Astrocyte (in vitro differentiated cells and primary cell): ENCODE results near the gene MKI67. TPM values are rescaled to one million over a fixed set of nuclear protein-coding genes. Genes with fewer than 3 reads are reported as not detected.

ENCODE experiments used
- DNase-seq: peaks from one replicate; pipeline ENCODE4 v3.0.0-alpha.2; 2010; ENCODE audit warnings: low read depth
- FAIRE-seq: peaks from 2 replicates; lab custom pipeline; 2011; peaks lifted over from hg19 to GRCh38; lab: Jason Lieb, UNC
- H2AFZ ChIP-seq: 2 replicates; pipeline ENCODE4 v1.6.0; 2012; ENCODE audit warnings: low read depth, low read length, inconsistent platforms
- H3K27ac ChIP-seq: 2 replicates; pipeline ENCODE4 v1.5.1; 2011; ENCODE audit warnings: low read depth, low read length, inconsistent platforms
- H3K27me3 ChIP-seq: 2 replicates; pipeline ENCODE4 v1.6.0; 2011; ENCODE audit warnings: low read length, inconsistent platforms; ENCODE audit not compliant: insufficient read depth
- H3K36me3 ChIP-seq: 2 replicates; pipeline ENCODE4 v1.5.1; 2011; ENCODE audit warnings: low read length, inconsistent platforms; ENCODE audit not compliant: insufficient read depth
- H3K4me1 ChIP-seq: 2 replicates; pipeline ENCODE4 v1.5.1; 2011; ENCODE audit warnings: low read length, inconsistent platforms; ENCODE audit not compliant: insufficient read depth
- H3K4me2 ChIP-seq: 2 replicates; pipeline ENCODE4 v1.6.0; 2012; ENCODE audit warnings: low read length, inconsistent platforms
- H3K4me3 ChIP-seq: 2 replicates; pipeline ENCODE4 v1.5.1; 2011; ENCODE audit warnings: low read depth, mild to moderate bottlenecking, low read length, inconsistent platforms; ENCODE audit not compliant: insufficient read depth
- H3K79me2 ChIP-seq: 2 replicates; pipeline ENCODE4 v1.6.0; 2012; ENCODE audit warnings: mild to moderate bottlenecking, low read length, inconsistent platforms; ENCODE audit not compliant: insufficient read depth
- H3K9ac ChIP-seq: 2 replicates; pipeline ENCODE4 v1.6.0; 2012; ENCODE audit warnings: mild to moderate bottlenecking, low read length, inconsistent platforms
- H3K9me3 ChIP-seq: 2 replicates; pipeline ENCODE4 v1.5.1; 2012; ENCODE audit warnings: low read depth, mild to moderate bottlenecking, low read length, inconsistent platforms; ENCODE audit not compliant: insufficient read depth
- H4K20me1 ChIP-seq: 2 replicates; pipeline ENCODE4 v1.6.0; 2012; ENCODE audit warnings: low read length, inconsistent platforms; ENCODE audit not compliant: insufficient read depth
- H3K27ac Mint-ChIP-seq: one replicate; pipeline ENCODE4 v1.8.0; 2021; ENCODE audit warnings: mild to moderate bottlenecking, mixed read lengths; ENCODE audit not compliant: unreplicated experiment
- H3K27me3 Mint-ChIP-seq: one replicate; pipeline ENCODE4 v1.8.0; 2021; ENCODE audit warnings: low read depth, mixed read lengths; ENCODE audit not compliant: unreplicated experiment
- H3K36me3 Mint-ChIP-seq: one replicate; pipeline ENCODE4 v1.8.0; 2021; ENCODE audit warnings: low read depth, mixed read lengths; ENCODE audit not compliant: unreplicated experiment
- H3K4me1 Mint-ChIP-seq: one replicate; pipeline ENCODE4 v1.8.0; 2021; ENCODE audit warnings: low read depth, mixed read lengths; ENCODE audit not compliant: unreplicated experiment
- H3K4me3 Mint-ChIP-seq: one replicate; pipeline ENCODE4 v1.8.0; 2021; ENCODE audit warnings: mild to moderate bottlenecking, moderate library complexity, mixed read lengths; ENCODE audit not compliant: unreplicated experiment
- H3K9me3 Mint-ChIP-seq: one replicate; pipeline ENCODE4 v1.8.0; 2021; ENCODE audit warnings: mild to moderate bottlenecking, mixed read lengths; ENCODE audit not compliant: unreplicated experiment
- EZH2 ChIP-seq: IDR thresholded peaks from 2 replicates; pipeline ENCODE4 v1.6.1; 2012; ENCODE audit warnings: mild to moderate bottlenecking, low read length, inconsistent platforms; ENCODE audit not compliant: insufficient read depth
- total RNA-seq: library from RNA; stranded (reverse); gene quantifications from 2 replicates; pipeline ENCODE4 v1.2.1, GENCODE V29; 2021
- TF ChIP-seq, protein P1 (sequence below): IDR thresholded peaks from 2 replicates; pipeline ENCODE4 v1.5.1; 2011; ENCODE audit warnings: low read depth, mild to moderate bottlenecking, inconsistent platforms, low read length, moderate library complexity; ENCODE audit not compliant: insufficient read depth

The MKI67 gene
- total RNA-seq, 1 donor from 2014 or later, result 4.6 TPM

DNA sequence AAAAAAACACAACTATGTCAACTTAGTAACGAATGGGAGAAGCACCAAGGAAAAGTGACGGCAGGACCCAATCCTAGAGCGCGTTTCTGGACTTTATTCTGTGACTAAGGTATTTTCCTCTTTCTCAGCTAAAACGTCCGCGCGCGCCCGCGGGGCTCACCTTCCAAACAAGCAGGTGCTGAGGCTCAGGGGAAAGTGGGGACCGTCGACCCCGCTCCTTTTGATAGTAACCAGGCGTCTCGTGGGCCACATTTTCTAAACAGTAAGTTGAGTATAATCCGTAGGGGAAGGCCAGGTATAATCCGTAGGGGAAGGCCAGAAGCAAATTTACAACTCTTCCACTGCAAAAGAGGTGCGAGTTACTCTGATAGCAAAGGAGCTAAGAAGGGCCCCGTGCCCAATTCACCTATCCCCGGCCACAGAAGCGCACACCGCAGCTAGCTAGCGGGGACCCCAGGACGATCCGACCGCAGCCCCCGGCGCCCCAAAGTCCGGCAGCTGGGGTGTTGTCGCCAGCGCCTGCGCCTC, 743 bp downstream of the MKI67 start:
- Mint-ChIP-seq H3K27me3 (peaks cover 9% of the 10 kb centered on the region), H3K4me3 (peak overlapping the region; percentile 87), H3K4me1 (peaks cover 8% of the 10 kb centered on the region), H3K9me3 (no peaks in the 10 kb centered on the region), H3K27ac (no peak overlapping the region), H3K36me3 (no peaks in the 10 kb centered on the region)
- H3K4me3 ChIP-seq, result peak overlapping the region; percentile 83
- H3K36me3 ChIP-seq, result peaks cover 6% of the 10 kb centered on the region
- peak overlapping the region; percentile 56 for H3K27ac ChIP-seq
- no peak for DNase-seq
- no peak for TF ChIP-seq EZH2
- TF ChIP-seq, protein P1, sequence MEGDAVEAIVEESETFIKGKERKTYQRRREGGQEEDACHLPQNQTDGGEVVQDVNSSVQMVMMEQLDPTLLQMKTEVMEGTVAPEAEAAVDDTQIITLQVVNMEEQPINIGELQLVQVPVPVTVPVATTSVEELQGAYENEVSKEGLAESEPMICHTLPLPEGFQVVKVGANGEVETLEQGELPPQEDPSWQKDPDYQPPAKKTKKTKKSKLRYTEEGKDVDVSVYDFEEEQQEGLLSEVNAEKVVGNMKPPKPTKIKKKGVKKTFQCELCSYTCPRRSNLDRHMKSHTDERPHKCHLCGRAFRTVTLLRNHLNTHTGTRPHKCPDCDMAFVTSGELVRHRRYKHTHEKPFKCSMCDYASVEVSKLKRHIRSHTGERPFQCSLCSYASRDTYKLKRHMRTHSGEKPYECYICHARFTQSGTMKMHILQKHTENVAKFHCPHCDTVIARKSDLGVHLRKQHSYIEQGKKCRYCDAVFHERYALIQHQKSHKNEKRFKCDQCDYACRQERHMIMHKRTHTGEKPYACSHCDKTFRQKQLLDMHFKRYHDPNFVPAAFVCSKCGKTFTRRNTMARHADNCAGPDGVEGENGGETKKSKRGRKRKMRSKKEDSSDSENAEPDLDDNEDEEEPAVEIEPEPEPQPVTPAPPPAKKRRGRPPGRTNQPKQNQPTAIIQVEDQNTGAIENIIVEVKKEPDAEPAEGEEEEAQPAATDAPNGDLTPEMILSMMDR, result no peak
- FAIRE-seq, result no peak
- peak overlapping the region; percentile 100 for H3K4me2 ChIP-seq
- peak overlapping the region; percentile 73 for H2AFZ ChIP-seq
- no peaks in the 10 kb centered on the region for H3K27me3 ChIP-seq
- H3K9ac ChIP-seq, result peak overlapping the region; percentile 86
- no peaks in the 10 kb centered on the region for H4K20me1 ChIP-seq
- H3K79me2 ChIP-seq, result peaks cover 54% of the 10 kb centered on the region
- H3K4me1 ChIP-seq, result peaks cover 7% of the 10 kb centered on the region
- no peaks in the 10 kb centered on the region for H3K9me3 ChIP-seq

DNA sequence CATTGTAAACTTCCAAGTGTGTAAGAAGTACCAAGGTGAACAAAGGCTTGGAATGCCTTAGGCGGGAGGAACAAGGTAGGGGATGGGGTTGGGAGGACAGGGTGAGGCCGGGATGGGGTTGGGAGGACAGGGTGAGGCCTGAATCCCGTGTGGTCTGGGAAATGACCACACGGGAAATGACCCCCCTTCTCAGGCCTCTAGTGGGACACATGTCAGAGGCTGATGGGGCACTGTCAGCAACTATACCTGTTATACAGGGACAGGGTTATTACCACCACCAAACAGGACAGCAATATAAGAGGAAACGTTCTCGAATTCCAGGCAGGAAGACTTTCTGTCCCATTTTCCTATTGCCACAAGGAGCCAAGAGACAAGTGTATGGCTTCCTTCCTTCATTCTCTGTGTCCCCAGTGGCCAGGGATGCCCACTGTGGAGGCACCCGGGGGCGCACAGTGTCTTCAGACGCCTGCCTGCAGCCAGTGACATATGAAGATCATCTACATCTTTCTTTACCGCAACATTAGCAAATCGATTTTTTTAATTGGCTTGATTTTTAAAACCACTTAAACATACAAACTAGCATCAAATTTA, 1.3 kb downstream of the MKI67 start:
- Mint-ChIP-seq H3K36me3 (no peaks in the 10 kb centered on the region), H3K27me3 (peaks cover 9% of the 10 kb centered on the region), H3K27ac (no peak overlapping the region), H3K9me3 (no peaks in the 10 kb centered on the region), H3K4me3 (peak overlapping the region; percentile 87), H3K4me1 (peaks cover 5% of the 10 kb centered on the region)
- Histone ChIP-seq H2AFZ (peak overlapping the region; percentile 73), H3K9me3 (no peaks in the 10 kb centered on the region), H3K4me2 (peak overlapping the region; percentile 100), H3K4me1 (peaks cover 7% of the 10 kb centered on the region), H3K36me3 (peaks cover 6% of the 10 kb centered on the region), H3K27me3 (no peaks in the 10 kb centered on the region), H3K9ac (peak overlapping the region; percentile 86), H3K4me3 (peak overlapping the region; percentile 83), H3K79me2 (peaks cover 60% of the 10 kb centered on the region), H3K27ac (no peak overlapping the region), H4K20me1 (no peaks in the 10 kb centered on the region)
- DNase-seq (no peak), FAIRE-seq (no peak)
- TF ChIP-seq, protein P1, result no peak
- no peak for TF ChIP-seq EZH2

DNA sequence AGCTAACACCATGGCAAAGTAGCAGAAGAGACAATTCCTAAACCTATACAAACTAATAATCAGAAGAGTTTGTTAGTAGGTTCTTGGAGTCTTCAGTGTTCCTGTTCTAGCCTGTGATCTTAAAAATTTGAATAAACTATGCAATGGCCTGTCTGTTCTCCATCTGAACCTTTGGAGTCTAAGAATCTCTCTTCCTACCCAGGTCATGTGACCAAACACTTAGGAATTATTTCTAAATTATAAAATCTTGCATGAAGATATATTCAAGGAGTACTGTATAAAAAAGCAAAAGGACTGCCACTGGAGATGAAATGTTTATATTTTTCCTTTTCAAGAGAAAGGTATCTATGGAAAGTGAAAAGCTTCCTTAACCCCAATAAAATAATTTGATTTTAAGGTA, 2.4 kb downstream of the MKI67 start:
- Histone ChIP-seq H2AFZ (no peak overlapping the region), H3K79me2 (peaks cover 69% of the 10 kb centered on the region), H3K27me3 (no peaks in the 10 kb centered on the region), H3K4me2 (peak overlapping the region; percentile 100), H3K36me3 (peaks cover 7% of the 10 kb centered on the region), H3K9me3 (no peaks in the 10 kb centered on the region), H3K4me3 (peak overlapping the region; percentile 83), H3K4me1 (peaks cover 7% of the 10 kb centered on the region), H3K27ac (no peak overlapping the region), H4K20me1 (peaks cover 5% of the 10 kb centered on the region), H3K9ac (no peak overlapping the region)
- no peaks in the 10 kb centered on the region for H3K9me3 Mint-ChIP-seq
- peaks cover 9% of the 10 kb centered on the region for H3K27me3 Mint-ChIP-seq
- FAIRE-seq (no peak), DNase-seq (no peak)
- H3K27ac Mint-ChIP-seq, result no peak overlapping the region
- peaks cover 2% of the 10 kb centered on the region for H3K4me1 Mint-ChIP-seq
- no peak overlapping the region for H3K4me3 Mint-ChIP-seq
- TF ChIP-seq EZH2, result no peak
- TF ChIP-seq, protein P1, result no peak
- H3K36me3 Mint-ChIP-seq, result no peaks in the 10 kb centered on the region
